GM15510 (cell line): ENCODE results near the gene SNX24.

Source experiments
- POLR2A ChIP-seq: IDR thresholded peaks from 3 replicates; pipeline ENCODE4 v1.6.1; 2011; ENCODE audit warnings: borderline replicate concordance; ENCODE audit not compliant: insufficient read length; ENCODE audit errors: extremely low read depth

SNX24 gene

GRCh38 chr5:123007754-123008153, 162.3 kb downstream of the SNX24 start:
- TF ChIP-seq POLR2A = no peak

- no peak for TF ChIP-seq POLR2A
These were observed 166.9 kb downstream of the SNX24 start for GRCh38 chr5:123012321-123012720.

DNA sequence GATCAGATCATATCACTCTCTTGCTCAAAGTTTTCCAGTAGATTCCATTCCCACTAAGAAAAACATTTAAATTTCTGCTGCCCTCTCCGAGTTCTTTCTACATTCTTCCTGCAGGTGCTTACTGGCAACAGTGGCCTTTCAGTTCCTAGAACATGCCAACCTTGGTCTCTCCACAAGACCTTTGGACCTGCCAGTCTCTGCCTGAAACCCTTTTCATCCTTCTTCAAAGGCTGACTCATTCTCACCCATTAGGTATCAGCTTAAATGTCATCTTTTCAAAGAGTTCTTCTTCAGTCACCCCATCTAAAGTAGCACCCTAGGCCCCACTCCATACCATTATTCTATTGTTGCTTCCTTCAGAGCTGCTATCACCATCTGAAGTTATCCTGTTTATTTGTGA, 169.3 kb downstream of the SNX24 start:
- no peak for TF ChIP-seq POLR2A

DNA sequence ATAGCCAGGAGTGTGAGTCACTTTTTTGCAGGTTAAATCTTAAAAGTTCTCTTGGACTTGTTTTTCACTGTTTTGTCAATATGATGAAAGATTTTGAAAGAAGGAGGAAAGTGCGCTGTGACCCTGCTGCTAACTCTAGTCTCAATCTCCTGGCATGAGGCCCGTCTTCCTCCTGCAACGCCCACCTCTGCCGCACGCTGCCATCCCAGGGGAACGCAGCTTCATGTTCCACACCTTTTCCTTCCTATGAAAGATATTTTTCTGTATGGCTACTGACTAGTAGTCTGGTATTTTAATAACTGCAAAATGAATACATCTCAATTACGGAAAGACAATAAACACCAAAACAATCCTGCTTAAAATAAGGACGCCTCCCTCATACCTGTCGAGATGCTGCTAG, 182.8 kb downstream of the SNX24 start:
- TF ChIP-seq POLR2A = no peak

GRCh38 chr5:123033157-123033671, 187.8 kb downstream of the SNX24 start:
- TF ChIP-seq POLR2A = no peak

DNA sequence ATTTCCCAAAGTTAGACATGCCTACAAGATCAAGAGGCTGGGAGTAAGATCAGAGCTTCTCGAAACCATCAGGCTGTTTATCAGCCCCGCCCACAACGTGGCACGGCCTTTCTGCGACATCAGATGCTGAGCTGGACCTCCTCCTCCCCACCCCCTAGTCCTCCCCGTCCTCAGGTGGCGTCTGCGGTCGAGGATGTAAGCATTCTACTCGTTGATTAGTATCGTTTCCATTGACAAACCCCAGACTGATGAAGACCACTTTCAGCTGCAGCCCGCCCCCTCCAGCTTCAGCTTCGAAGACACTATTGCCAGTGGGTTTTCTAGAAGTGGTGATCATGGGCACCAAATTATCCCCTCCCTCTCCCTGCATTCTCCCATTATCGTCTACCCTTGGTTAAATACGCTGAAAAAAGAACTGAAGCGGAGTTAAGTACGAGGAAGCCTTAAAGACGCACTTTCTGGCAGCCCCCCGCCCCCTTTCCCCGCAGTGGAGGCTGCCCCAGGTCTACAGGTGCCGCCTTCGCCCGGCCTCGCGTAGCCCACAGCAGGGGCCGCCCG, 190.0 kb downstream of the SNX24 start:
- no peak for TF ChIP-seq POLR2A

GRCh38 chr5:123035918-123036390, 190.5 kb downstream of the SNX24 start:
- TF ChIP-seq POLR2A = no peak

GRCh38 chr5:123036391-123037103, 191.1 kb downstream of the SNX24 start, which contains the start of gene PPIC:
Gene PPIC (minus strand): TSS chr5:123036725. CDS start chr5:123036625, 100 bp downstream.
- TF ChIP-seq POLR2A = no peak

- no peak for TF ChIP-seq POLR2A
These were observed 191.6 kb downstream of the SNX24 start for GRCh38 chr5:123037104-123037418.

GRCh38 chr5:123039673-123040072, 194.3 kb downstream of the SNX24 start:
- TF ChIP-seq POLR2A = no peak

DNA sequence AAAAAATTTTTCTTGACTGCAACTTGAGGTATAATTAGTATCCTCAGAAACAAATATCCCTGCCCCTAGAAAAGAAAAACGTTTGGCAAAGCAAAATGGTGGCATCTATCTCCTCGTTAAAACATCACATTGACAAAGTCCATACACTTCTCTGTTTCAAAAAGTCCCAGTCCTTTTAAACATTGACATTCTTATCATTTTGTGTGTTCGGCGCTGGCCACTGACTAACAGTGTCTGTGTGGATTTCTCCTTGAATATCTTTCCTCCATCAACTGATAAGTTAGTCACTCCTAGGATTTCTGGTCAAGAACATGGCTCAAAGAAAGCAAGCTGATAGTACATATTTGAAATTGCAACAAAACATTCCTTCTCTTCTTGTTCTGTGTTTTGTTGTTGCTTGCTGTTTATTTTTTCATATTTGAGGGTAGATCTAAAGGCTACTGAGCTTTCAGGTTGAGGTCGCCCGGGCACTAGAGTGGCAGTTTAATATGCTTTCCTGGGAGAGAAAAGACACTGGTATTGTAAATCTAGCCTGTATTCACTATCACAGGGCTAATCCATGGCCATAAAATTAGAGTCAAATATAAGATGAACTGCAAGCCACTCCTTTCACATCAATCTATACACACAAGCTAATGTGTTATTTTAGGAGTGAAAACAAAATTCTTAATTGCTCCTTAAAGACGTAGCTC, 199.7 kb downstream of the SNX24 start:
- no peak for TF ChIP-seq POLR2A

- no peak for TF ChIP-seq POLR2A
These were observed 200.8 kb downstream of the SNX24 start for GRCh38 chr5:123046222-123046621.

DNA sequence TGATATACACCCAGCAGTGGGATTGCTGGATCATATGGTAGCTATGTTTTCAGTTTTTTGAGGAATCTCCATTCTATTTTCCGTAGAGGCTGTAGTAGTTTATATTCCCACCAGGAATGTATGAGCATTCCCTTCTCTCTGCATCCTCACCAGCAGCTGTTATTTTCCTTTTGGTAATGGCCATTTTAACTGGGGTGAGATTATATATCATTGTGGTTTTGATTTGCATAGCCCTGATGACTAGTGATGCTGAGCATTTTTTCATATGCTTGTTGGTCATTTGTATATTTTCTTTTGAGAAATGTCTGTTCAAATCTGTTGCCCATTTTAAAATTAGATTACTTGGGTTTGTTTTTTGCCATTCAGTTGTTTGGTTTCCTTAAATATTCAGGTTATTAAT, 202.3 kb downstream of the SNX24 start:
- TF ChIP-seq POLR2A = no peak

GRCh38 chr5:123051206-123051605, 205.8 kb downstream of the SNX24 start:
- no peak for TF ChIP-seq POLR2A
